HG02571 (cell line): ENCODE data around the gene OSM.

Source experiments
- ATAC-seq: cut with Tn5 transposase; IDR thresholded peaks from one replicate; pipeline ENCODE4 v1.9.1; 2021; ENCODE audit warnings: mild to moderate bottlenecking, moderate library complexity; ENCODE audit not compliant: unreplicated experiment

Gene OSM

GRCh38 chr22:30285846-30286200 is 19.2 kb upstream of the OSM start:
- no peak for ATAC-seq

GRCh38 chr22:30285176-30285845 is 18.7 kb upstream of the OSM start:
- no peak for ATAC-seq

- no peak for ATAC-seq
These were observed 18.0 kb upstream of the OSM start for GRCh38 chr22:30284666-30285065.

GRCh38 chr22:30284172-30284571 is 17.5 kb upstream of the OSM start:
- ATAC-seq = no peak

GRCh38 chr22:30283342-30283741 is 16.7 kb upstream of the OSM start:
- no peak for ATAC-seq

GRCh38 chr22:30282616-30283046 is 16.0 kb upstream of the OSM start:
- no peak for ATAC-seq

- ATAC-seq = no peak
These were observed 13.9 kb upstream of the OSM start for GRCh38 chr22:30280505-30280904.

GRCh38 chr22:30279932-30280331 is 13.3 kb upstream of the OSM start:
- no peak for ATAC-seq

- no peak for ATAC-seq
These were observed 12.6 kb upstream of the OSM start for GRCh38 chr22:30279046-30279788.

- ATAC-seq = no peak
These were observed 11.1 kb upstream of the OSM start for GRCh38 chr22:30277547-30278344.

GRCh38 chr22:30276039-30276438 is 9.4 kb upstream of the OSM start:
- ATAC-seq = no peak

GRCh38 chr22:30275625-30276024 is 9.0 kb upstream of the OSM start:
- no peak for ATAC-seq

GRCh38 chr22:30274437-30274812 is 7.8 kb upstream of the OSM start:
- ATAC-seq = no peak

- ATAC-seq = no peak
These were observed 7.2 kb upstream of the OSM start for GRCh38 chr22:30273711-30274436.

- no peak for ATAC-seq
These were observed 6.3 kb upstream of the OSM start for GRCh38 chr22:30272781-30273601.

GRCh38 chr22:30270832-30271231 is 4.2 kb upstream of the OSM start:
- ATAC-seq = no peak

GRCh38 chr22:30268331-30268730 is 1.7 kb upstream of the OSM start:
- no peak for ATAC-seq

- no peak for ATAC-seq
These were observed 991 bp upstream of the OSM start for GRCh38 chr22:30267382-30268302.

GRCh38 chr22:30265823-30266444 is 717 bp downstream of the OSM start:
- ATAC-seq = peak; percentile 52
